K562 (cell line): ENCODE data around the gene OMP. TPM values are rescaled to one million over a fixed set of nuclear protein-coding genes. Genes with fewer than 3 reads are reported as not detected.

Source experiments
- ATAC-seq: fragments of 200-7000 bp; cut with Tn5 transposase; 3 replicates; pipeline ENCODE4 v1.9.1; 2020; ENCODE audit warnings: moderate library complexity
- BruUV-seq: library from RNA; stranded (reverse); fragments of 400-500 nt; replicated peaks from 2 replicates; lab custom pipeline; 2021; lab: Mats Ljungman, UMichigan
- CTCF ChIA-PET: fragments of 300-600 bp; formaldehyde crosslinking; extraction: SDS; loops from one replicate; lab custom pipeline; 2021; ENCODE audit warnings: low intra/inter-chr PET ratio; lab: Yijun Ruan, JAX
- POLR2A ChIA-PET: fragments of 300-600, 350-650 bp; sonication (Branson Sonifier 250); formaldehyde crosslinking; extraction: SDS; loops from one replicate; lab custom pipeline; 2021; ENCODE audit warnings: antibody characterized with exemption, inconsistent platforms; lab: Yijun Ruan, JAX
- DNase-seq, 4 experiments: peaks; one replicate each; pipeline versions ENCODE4 v3.0.0 to v3.0.0-alpha.2; 2011 to 2018; ENCODE audit warnings: low spot score in 3 of 4, mixed read lengths in 3 of 4; ENCODE audit errors: extremely low read depth in 1 of 4
- FAIRE-seq: peaks from 2 replicates; lab custom pipeline; 2011; peaks lifted over from hg19 to GRCh38; lab: Jason Lieb, UNC
- H2AFZ ChIP-seq: 2 replicates; pipeline ENCODE4 v1.6.0; 2011; ENCODE audit warnings: low read depth, low read length, control low read depth, inconsistent platforms
- H3K27ac ChIP-seq: fragments of 200-600 bp; 3 replicates; pipeline ENCODE4 v1.8.0; 2011; ENCODE audit warnings: low read depth, mild to moderate bottlenecking, control low read depth, inconsistent platforms, low read length, moderate library complexity, mixed read lengths; ENCODE audit errors: extremely low read depth
- H3K27me3 ChIP-seq, 2 experiments: fragments of 300-600 bp in 1 of 2; 2 replicates in 1 of 2; 3 replicates in 1 of 2; pipeline versions ENCODE4 v1.6.0 to v1.8.0; 2011; ENCODE audit warnings: inconsistent platforms in 2 of 2, low read length in 2 of 2, mild to moderate bottlenecking in 1 of 2, mixed read lengths in 1 of 2, moderate library complexity in 1 of 2; ENCODE audit not compliant: control insufficient read depth in 2 of 2, insufficient read depth in 2 of 2
- H3K36me3 ChIP-seq: fragments of 300-600 bp; 3 replicates; pipeline ENCODE4 v1.8.0; 2011; ENCODE audit warnings: mild to moderate bottlenecking, low read length, inconsistent platforms; ENCODE audit not compliant: control insufficient read depth, insufficient read depth
- H3K4me1 ChIP-seq, 2 experiments: fragments of 200-600 bp in 1 of 2; replicated peaks in 1 of 2; 2 replicates in 1 of 2; 3 replicates in 1 of 2; pipeline versions ENCODE4 v1.5.1 to v1.8.0; 2011; ENCODE audit warnings: inconsistent platforms in 2 of 2, low read length in 2 of 2, mild to moderate bottlenecking in 1 of 2, mixed read lengths in 1 of 2, moderate library complexity in 1 of 2; ENCODE audit not compliant: control insufficient read depth in 2 of 2, insufficient read depth in 2 of 2
- H3K4me2 ChIP-seq: 2 replicates; pipeline ENCODE4 v1.6.1; 2011; ENCODE audit warnings: low read length, control low read depth, inconsistent platforms, mixed read lengths; ENCODE audit not compliant: insufficient read depth
- H3K4me3 ChIP-seq: fragments of 200-600 bp; sonication (generic), shearing (Covaris generic); 2 replicates; pipeline ENCODE4 v1.5.1; 2016; ENCODE audit warnings: control low read depth, inconsistent platforms
- H3K79me2 ChIP-seq: fragments of 200-600 bp; 3 replicates; pipeline ENCODE4 v1.8.0; 2011; ENCODE audit warnings: low read length, inconsistent platforms; ENCODE audit not compliant: control insufficient read depth, insufficient read depth
- H3K9ac ChIP-seq, 2 experiments: 2 replicates each; pipeline versions ENCODE4 v1.6.0 to v1.6.1; 2011; ENCODE audit warnings: low read depth in 2 of 2, low read length in 2 of 2, control low read depth in 1 of 2, inconsistent platforms in 1 of 2, mild to moderate bottlenecking in 1 of 2, mixed read lengths in 1 of 2; ENCODE audit not compliant: insufficient read depth in 1 of 2
- H3K9me1 ChIP-seq: one replicate; pipeline ENCODE4 v1.6.0; 2011; ENCODE audit warnings: inconsistent platforms, mild to moderate bottlenecking, low read length, moderate library complexity; ENCODE audit not compliant: control insufficient read depth, insufficient read depth
- H3K9me3 ChIP-seq: replicated peaks from 2 replicates; pipeline ENCODE4 v1.5.1; 2011; ENCODE audit warnings: low read depth, low read length, inconsistent platforms; ENCODE audit not compliant: control insufficient read depth, insufficient read depth
- H4K20me1 ChIP-seq: replicated peaks from 2 replicates; pipeline ENCODE4 v1.6.1; 2011; ENCODE audit warnings: low read length, inconsistent platforms, mixed read lengths; ENCODE audit not compliant: control insufficient read depth, insufficient read depth
- CHD2 ChIP-seq: IDR thresholded peaks from 2 replicates; pipeline ENCODE4 v1.6.1; 2011; ENCODE audit warnings: low read depth, low read length
- DNMT1 ChIP-seq: fragments of 450-650 bp; IDR thresholded peaks from 2 replicates; pipeline ENCODE4 v1.6.1; 2016; ENCODE audit warnings: antibody characterized with exemption, mild to moderate bottlenecking
- MAZ ChIP-seq, 2 experiments: fragments of 450-650 bp in 1 of 2; sonication (generic) in 1 of 2; formaldehyde crosslinking; IDR thresholded peaks in 1 of 2; conservative IDR thresholded peaks in 1 of 2; 2 replicates each; pipeline versions ENCODE4 v1.4.0 to v1.5.0; 2020; ENCODE audit warnings: mild to moderate bottlenecking in 1 of 2, missing genetic modification reagents in 1 of 2
- RFX1 ChIP-seq: fragments of 450-650 bp; IDR thresholded peaks from 2 replicates; pipeline ENCODE4 v1.6.1; 2016; ENCODE audit warnings: mild to moderate bottlenecking, moderate library complexity
- ZNF57 ChIP-seq: fragments of 450-650 bp; formaldehyde crosslinking; IDR thresholded peaks from 2 replicates; pipeline ENCODE4 v1.4.0; 2020; ENCODE audit warnings: mild to moderate bottlenecking, moderate library complexity
- WGBS: fragments of 100-300 bp; shearing (Covaris generic); methylation state at CpG from one replicate; pipeline ENCODE4 v1.1.6; 2016; ENCODE audit warnings: low coverage, mixed read lengths; ENCODE audit not compliant: insufficient coverage; ENCODE audit errors: missing lambda C conversion rate; 5-methylcytosine and 5-hydroxymethylcytosine counted together
- in situ Hi-C: fragments of 300-500 bp; cut with MboI; formaldehyde crosslinking; loops from 4 replicates; pipeline ENCODE4 v1.15.0; 2018; ENCODE audit warnings: inconsistent platforms, mixed read lengths
- intact Hi-C: fragments of 100-400 bp; cut with micrococcal nuclease; formaldehyde crosslinking; loops from 2 replicates; pipeline ENCODE4 v1.14.2; 2022
- polyA plus RNA-seq, 8 experiments: library from polyadenylated mRNA; depleted of rRNA in 4 of 8; stranded (reverse) in 5 of 8; unstranded in 3 of 8; fragments of >200 nt; fragmentation: Nextera tagmentation in 2 of 8; fragmentation: Illumina TruSeq in 1 of 8; extraction: Ambion mirVana in 2 of 8; extraction: Trizol in 1 of 8; gene quantifications; 2 replicates each; pipeline versions ENCODE4 v1.2.1 to v1.2.3, GENCODE V29; 2011 to 2014; ENCODE audit warnings: inconsistent platforms in 1 of 8, missing spikeins in 1 of 8
- total RNA-seq, 7 experiments: library from RNA; depleted of rRNA in 6 of 7; stranded (reverse); fragments of >200 nt in 6 of 7; fragmentation: Illumina TruSeq in 2 of 7; extraction: Trizol in 2 of 7; gene quantifications; 2 replicates each; pipeline versions ENCODE4 v1.2.1 to v1.2.3, GENCODE V29; 2011 to 2021; ENCODE audit warnings: low replicate concordance in 1 of 7

Gene OMP
- total and polyA plus RNA-seq, 9 of the 15 experiments (the other 6 are each of a cell fraction or from before 2014, with no cell fraction given): not detected

GRCh38 chr11:77089004-77089545 is 13.6 kb upstream of the OMP start:
- no peaks in the 10 kb centered on the region for H3K9me1 ChIP-seq
- no peak overlapping the region for H3K27ac ChIP-seq
- H4K20me1 ChIP-seq: peaks cover 7% of the 10 kb centered on the region; the same call in 1 of the 2 replicates
- no peak overlapping the region for H2AFZ ChIP-seq
- ChIA-PET POLR2A (interaction anchor here (1.0 kb wide), 1 partner anchor 41 kb away, joined by 3 read pairs; no protein-coding TSS in a partner anchor), CTCF (interaction anchor here (3.9 kb wide), 1 partner anchor 42 kb away, joined by 50 read pairs; no protein-coding TSS in a partner anchor)
- WGBS: 0% methylated on average over 3 of the region's 3 CpGs
- H3K4me2 ChIP-seq: no peak overlapping the region
- no peak overlapping the region; a peak in 1 of 4 replicates for H3K9ac ChIP-seq
- TF ChIP-seq DNMT1 (no peak), MAZ (CRISPR knock-in tag; conservative IDR thresholded peaks at IDR 0.05 in 1 of 2, IDR thresholded peaks at IDR 0.05 in 1 of 2) (no peak), RFX1 (no peak), CHD2 (no peak), ZNF57 (no peak)
- H3K4me1 ChIP-seq: peaks cover 0 to 21% of the 10 kb centered on the region in 2 experiments; a peak in 3 of 5 replicates
- H3K27me3 ChIP-seq: peaks cover 0 to 31% of the 10 kb centered on the region in 2 experiments; a peak in 3 of 5 replicates
- intact Hi-C loops (no loop called here), in situ Hi-C loops (no loop called here)
- H3K4me3 ChIP-seq: no peak overlapping the region
- BruUV-seq: no TSS peak
- no peak for ATAC-seq
- H3K36me3 ChIP-seq: no peaks in the 10 kb centered on the region
- FAIRE-seq: no peak
- H3K79me2 ChIP-seq: no peaks in the 10 kb centered on the region
- DNase-seq: no peak
- H3K9me3 ChIP-seq: no peaks in the 10 kb centered on the region
